Heart left ventricle (tissue), 16 donors: ENCODE results near the gene JAGN1. TPM values are rescaled to one million over a fixed set of nuclear protein-coding genes. Genes with fewer than 3 reads are reported as not detected.
A peak's percentile ranks its signal among the peaks of the same experiment; 100 is the strongest.

Experiments used
- ATAC-seq, 4 donors: fragments of 200-7000 bp; cut with Tn5 transposase; one replicate each; pipeline ENCODE4 v1.9.1; 2020 to 2022; ENCODE audit warnings: moderate library complexity in 4 of 4, mild to moderate bottlenecking in 3 of 4, moderate number of reproducible peaks in 1 of 4
- DNase-seq, 5 donors: peaks; one replicate each; pipeline ENCODE4 v3.0.0-alpha.2; 2020
- H3K27ac ChIP-seq, 12 donors: fragments of 200-600 bp; sonication (generic) in 4 of 12; one replicate each; pipeline versions ENCODE4 v1.5.0 to v1.8.0; 2016 to 2022; ENCODE audit warnings: mild to moderate bottlenecking in 2 of 12
- H3K27me3 ChIP-seq, 9 donors: fragments of 200-600 bp; sonication (generic) in 2 of 9; one replicate each; pipeline versions ENCODE4 v1.5.1 to v1.8.0; 2016 to 2022; ENCODE audit warnings: mild to moderate bottlenecking in 3 of 9
- H3K36me3 ChIP-seq, 9 donors: fragments of 200-600 bp; sonication (generic) in 2 of 9; one replicate each; pipeline versions ENCODE4 v1.5.0 to v1.8.0; 2018 to 2022; ENCODE audit warnings: mild to moderate bottlenecking in 2 of 9
- H3K4me1 ChIP-seq, 12 donors: fragments of 200-600 bp; sonication (generic) in 4 of 12; one replicate each; pipeline versions ENCODE4 v1.5.0 to v1.8.0; 2016 to 2022; ENCODE audit warnings: mild to moderate bottlenecking in 3 of 12
- H3K4me3 ChIP-seq, 12 donors: fragments of 200-600 bp; sonication (generic) in 4 of 12; one replicate each; pipeline versions ENCODE4 v1.5.0 to v1.8.0; 2017 to 2022; ENCODE audit warnings: mild to moderate bottlenecking in 9 of 12, moderate library complexity in 4 of 12
- H3K9me3 ChIP-seq, 12 donors: fragments of 200-600 bp; sonication (generic) in 4 of 12; one replicate each; pipeline versions ENCODE4 v1.5.0 to v1.8.0; 2016 to 2022; ENCODE audit warnings: mild to moderate bottlenecking in 1 of 12
- CTCF ChIP-seq, 12 donors: fragments of 200-600 bp; sonication (generic) in 4 of 12; IDR thresholded peaks; one replicate each; pipeline versions ENCODE4 v1.5.0 to v1.8.0; 2018 to 2022; ENCODE audit warnings: antibody characterized with exemption in 12 of 12, mild to moderate bottlenecking in 5 of 12
- POLR2A ChIP-seq, 2 donors: fragments of 450-650 bp; IDR thresholded peaks; one replicate each; pipeline ENCODE4 v1.6.1; 2017; ENCODE audit warnings: antibody characterized with exemption in 2 of 2, mild to moderate bottlenecking in 2 of 2, moderate library complexity in 2 of 2
- WGBS, 4 donors: extraction: QIAGEN DNeasy Blood & Tissue Kit in 2 of 4; methylation state at CpG; one replicate each; pipeline versions ENCODE4 v1.1.5 to v1.1.7; 2013 to 2018; 5-methylcytosine and 5-hydroxymethylcytosine counted together
- intact Hi-C, 10 donors: fragments of 100-400 bp; cut with DNase I; formaldehyde crosslinking; loops; one replicate each; pipeline versions ENCODE4 v1.11.1 to v1.14.2; 2022
- polyA plus RNA-seq, 2 donors: library from polyadenylated mRNA; stranded (reverse); fragments of 200-250 nt; gene quantifications; one replicate each; pipeline ENCODE4 v1.2.3, GENCODE V29; 2013
- total RNA-seq, 9 donors: library from RNA; depleted of rRNA in 2 of 9; stranded (reverse); fragments of >200 nt in 2 of 9; fragmentation: NEBNext Ultra II Directional in 3 of 9; extraction: Animal tissue kit (Norgen Biotek cat#: 25700) in 3 of 9; gene quantifications; one replicate each; pipeline versions ENCODE4 v1.1.0 to v1.2.4, GENCODE V29; 2016 to 2023
- donor health status: ischemic (EF 13 %, LVEDD 7.1; RV severe dilation, severe dysfunction).
- donor health status: healthy with polysubstance abuse.
- donor health status: DM: no; HTN: yes; CAD: no.
- donor health status: DM: no; HTN: no; CAD: no.
- donor health status: ischemic (EF 25% LVEDD 6.9; RV normal size, moderate dysfunction).
- donor health status: ischemic (EF 25% LVEDD 5.7; RV mildly dilated, moderate dysfunction).
- donor health status: healthy.
- donor health status: DM: yes; HTN: yes; CAD: no.
- donor health status: ischemic (EF 35%, LVEDD 5.7; RV mildly dilated, moderate dysfunction).
- donor health status: nonischemic (EF 11% LVEDD 7.7; RV severe dilation, severe dysfunction).
- donor health status: DM: yes; HTN: yes; CAD: no.
- donor health status: PGD.
- donor health status: ischemic (EF 29% LVEDD 5.4; RV normal size, mild dysfunction).
- donor health status: nonischemic (EF 23%, LVEDD 6.1; RV moderate dilation, normal function).

The JAGN1 gene
- total and polyA plus RNA-seq, 11 donors, result 15.1 to 77.3 (median 21.2) TPM

GRCh38 chr3:9932535-9932842, 42.1 kb downstream of the JAGN1 start:
- peak overlapping the region; percentile 74 to 98 (median 93) for H3K27ac ChIP-seq
- intact Hi-C loops, result loop anchor here in 4 of 10 donors (2.0 to 10.0 kb wide), 5 partner anchors 16 to 295 kb away; partner anchors contain the start of gene IL17RC (in 1 of the 4)
- ATAC-seq (no peak), DNase-seq (no peak)
- H3K27me3 ChIP-seq, result no peaks in the 10 kb centered on the region
- peak in 1 of 2 donors; percentile 18 for TF ChIP-seq POLR2A (IDR thresholded peaks at IDR 0.05)
- no peak for TF ChIP-seq CTCF (IDR thresholded peaks at IDR 0.05)
- H3K36me3 ChIP-seq, result peaks cover 0 to 55% (median 32%) of the 10 kb centered on the region in 9 donors
- peaks cover 7 to 40% (median 23%) of the 10 kb centered on the region in 12 donors for H3K4me1 ChIP-seq
- peak overlapping the region in 11 of 12 donors; percentile 56 to 92 (median 76) for H3K4me3 ChIP-seq
- no peaks in the 10 kb centered on the region for H3K9me3 ChIP-seq
- 5 to 11% (median 8%) methylated on average over 12 to 13 of the region's 13 CpGs for WGBS, 4 donors

GRCh38 chr3:9932843-9933560, 42.6 kb downstream of the JAGN1 start:
- Histone ChIP-seq H3K36me3 (peaks cover 0 to 55% (median 36%) of the 10 kb centered on the region in 9 donors), H3K27ac (peak overlapping the region; percentile 74 to 98 (median 93)), H3K4me1 (peaks cover 7 to 40% (median 23%) of the 10 kb centered on the region in 12 donors), H3K4me3 (peak overlapping the region; percentile 35 to 92 (median 74)), H3K27me3 (no peaks in the 10 kb centered on the region), H3K9me3 (no peaks in the 10 kb centered on the region)
- ATAC-seq (peak; percentile 41 to 86 (median 78)), DNase-seq (peak; percentile 80 to 91 (median 85))
- TF ChIP-seq CTCF (IDR thresholded peaks at IDR 0.05), result peak; percentile 48 to 84 (median 66)
- TF ChIP-seq POLR2A (IDR thresholded peaks at IDR 0.05), result peak in 1 of 2 donors; percentile 5
- intact Hi-C loops, result loop anchor here in 5 of 10 donors (1.0 to 10.0 kb wide), 7 partner anchors 16 to 294 kb away; partner anchors contain the start of genes IL17RC (in 1 of the 5) and JAGN1 (in 1 of the 5)
- 0 to 1% (median 0%) methylated on average over 14 to 77 of the region's 77 CpGs for WGBS, 4 donors

- intact Hi-C loops, result loop anchor here in 5 of 10 donors (1.0 to 10.0 kb wide), 7 partner anchors 17 to 294 kb away; partner anchors contain the start of genes IL17RC (in 1 of the 5) and JAGN1 (in 1 of the 5)
- peak within 1 kb of the TSS; percentile 74 to 98 (median 93) for H3K27ac ChIP-seq
- no peaks in the 10 kb centered on the region for H3K27me3 ChIP-seq
- ATAC-seq (peak; percentile 95 to 98 (median 97)), DNase-seq (peak; percentile 94 to 98 (median 95))
- H3K4me1 ChIP-seq, result peaks cover 7 to 40% (median 23%) of the 10 kb centered on the region in 12 donors
- no peaks in the 10 kb centered on the region for H3K9me3 ChIP-seq
- peak within 1 kb of the TSS; percentile 35 to 92 (median 74) for H3K4me3 ChIP-seq
- 0 to 1% (median 0%) methylated on average over 23 to 50 of the region's 50 CpGs for WGBS, 4 donors
- peaks cover 0 to 55% (median 36%) of the 10 kb centered on the region in 9 donors for H3K36me3 ChIP-seq
- TF ChIP-seq POLR2A (IDR thresholded peaks at IDR 0.05) (peak in 1 of 2 donors; percentile 96), CTCF (IDR thresholded peaks at IDR 0.05) (no peak)
Measured at GRCh38 chr3:9933561-9934234, 43.3 kb downstream of the JAGN1 start, which contains the start of gene CRELD1. Gene CRELD1, plus strand, starts transcription at chr3:9933834. Its CDS starts 605 bp downstream, at chr3:9934439.
